ENCODE data around the gene GDAP1L1.
"Not testable (repeated sequence)": the region's sequence is repeated elsewhere in the genome, so short reads cannot be mapped to it uniquely, and the experiment has no call there.

The GDAP1L1 gene

GRCh38 chr20:44309763-44310663 is 62.9 kb downstream of the GDAP1L1 start:
- peak; percentile 65 for DNase-seq

GRCh38 chr20:44310664-44311639 is 63.8 kb downstream of the GDAP1L1 start, which contains the start of gene FITM2:
Gene FITM2, minus strand, starts transcription at chr20:44311202. Its CDS starts 54 bp downstream, at chr20:44311148.
- DNase-seq = peak; percentile 98

- no peak for DNase-seq
Measured at GRCh38 chr20:44314870-44315269, 67.8 kb downstream of the GDAP1L1 start.

GRCh38 chr20:44319839-44320422 is 72.8 kb downstream of the GDAP1L1 start:
- DNase-seq = no peak

- DNase-seq = no peak
Measured at GRCh38 chr20:44324343-44324742, 77.2 kb downstream of the GDAP1L1 start.

- DNase-seq = no peak
Measured at GRCh38 chr20:44326391-44327159, 79.5 kb downstream of the GDAP1L1 start.

GRCh38 chr20:44327748-44328147 is 80.6 kb downstream of the GDAP1L1 start:
- not testable (repeated sequence) for DNase-seq

GRCh38 chr20:44328428-44328827 is 81.3 kb downstream of the GDAP1L1 start:
- no peak for DNase-seq
